Smooth muscle cell (in vitro differentiated cells): ENCODE results near the gene STRA6. TPM values are rescaled to one million over a fixed set of nuclear protein-coding genes. Genes with fewer than 3 reads are reported as not detected.
A peak's percentile ranks its signal among the peaks of the same experiment; 100 is the strongest.

Experiments used
- DNase-seq: peaks from one replicate; lab custom pipeline; 2025; ENCODE audit not compliant: unreplicated experiment; lab: John Stamatoyannopoulos, UW
- H2AFZ ChIP-seq: fragments of 200-600 bp; sonication (generic); 2 replicates; pipeline ENCODE4 v1.6.0; 2016; ENCODE audit warnings: antibody characterized with exemption, low read depth, mild to moderate bottlenecking
- H3F3A ChIP-seq: fragments of 200-600 bp; sonication (generic); 2 replicates; pipeline ENCODE4 v1.6.0; 2017; ENCODE audit warnings: antibody characterized with exemption, low read depth
- H3K27ac ChIP-seq: fragments of 200-600 bp; sonication (generic); 2 replicates; pipeline ENCODE4 v1.5.1; 2016; ENCODE audit warnings: low read depth, mild to moderate bottlenecking
- H3K27me3 ChIP-seq: fragments of 200-600 bp; sonication (generic); 2 replicates; pipeline ENCODE4 v1.6.1; 2016; ENCODE audit warnings: low read depth, mild to moderate bottlenecking
- H3K36me3 ChIP-seq: fragments of 200-600 bp; sonication (generic); 2 replicates; pipeline ENCODE4 v1.5.1; 2016; ENCODE audit warnings: low read depth
- H3K4me1 ChIP-seq: fragments of 200-600 bp; sonication (generic); 2 replicates; pipeline ENCODE4 v1.5.1; 2016; ENCODE audit warnings: low read depth
- H3K4me2 ChIP-seq: fragments of 200-600 bp; sonication (generic); 2 replicates; pipeline ENCODE4 v1.6.0; 2016; ENCODE audit warnings: mild to moderate bottlenecking
- H3K4me3 ChIP-seq: fragments of 200-600 bp; sonication (generic); 2 replicates; pipeline ENCODE4 v1.5.1; 2016; ENCODE audit warnings: mild to moderate bottlenecking
- H3K79me2 ChIP-seq: fragments of 200-600 bp; sonication (generic); 2 replicates; pipeline ENCODE4 v1.6.0; 2016; ENCODE audit warnings: low read depth, mild to moderate bottlenecking
- H3K9ac ChIP-seq: fragments of 200-600 bp; sonication (generic); 2 replicates; pipeline ENCODE4 v1.6.0; 2016; ENCODE audit warnings: low read depth
- H3K9me3 ChIP-seq: fragments of 200-600 bp; sonication (generic); replicated peaks from 2 replicates; pipeline ENCODE4 v1.5.1; 2016; ENCODE audit warnings: low read depth
- H4K20me1 ChIP-seq: fragments of 200-600 bp; sonication (generic); 2 replicates; pipeline ENCODE4 v1.6.0; 2016; ENCODE audit warnings: low read depth
- CTCF ChIP-seq: fragments of 200-600 bp; sonication (generic); IDR thresholded peaks from 2 replicates; pipeline ENCODE4 v1.5.1; 2017; ENCODE audit warnings: borderline replicate concordance, mild to moderate bottlenecking, antibody characterized with exemption; ENCODE audit not compliant: insufficient read depth, poor library complexity, severe bottlenecking
- WGBS: methylation state at CpG from one replicate; pipeline ENCODE4 v1.1.7; 2016; ENCODE audit warnings: low lambda C conversion rate; 5-methylcytosine and 5-hydroxymethylcytosine counted together
- polyA plus RNA-seq: library from polyadenylated mRNA; unstranded; fragments of >200 nt; fragmentation: Nextera tagmentation; extraction: Ambion mirVana; gene quantifications from 2 replicates; pipeline ENCODE4 v1.2.1, GENCODE V29; 2016
- small RNA-seq: library from RNA; depleted of rRNA; stranded (forward); fragments of <200 nt; gene quantifications from one replicate; pipeline ENCODE3, GENCODE V24; 2014
- total RNA-seq: library from RNA; depleted of rRNA; stranded (reverse); fragments of >200 nt; gene quantifications from 2 replicates; pipeline ENCODE4 v1.2.3, GENCODE V29; 2014

STRA6 gene
- total and polyA plus RNA-seq, 2 experiments from 2014 or later, result 124 to 253 TPM

- Histone ChIP-seq H3K9me3 (no peaks in the 10 kb centered on the region), H3K27ac (no peak overlapping the region), H3K36me3 (no peaks in the 10 kb centered on the region), H3K4me1 (peaks cover 44% of the 10 kb centered on the region), H3F3A (no peaks in the 10 kb centered on the region), H3K9ac (no peak overlapping the region), H3K4me3 (peak overlapping the region; percentile 61), H4K20me1 (no peaks in the 10 kb centered on the region), H2AFZ (peak overlapping the region; percentile 47), H3K27me3 (peaks cover 66% of the 10 kb centered on the region), H3K4me2 (peak overlapping the region; percentile 95), H3K79me2 (no peaks in the 10 kb centered on the region)
- DNase-seq, result no peak
- WGBS, result 2% methylated on average over 40 of the region's 40 CpGs
- TF ChIP-seq CTCF, result no peak
These were observed 72.9 kb downstream of the STRA6 start for GRCh38 chr15:74129586-74130154.

Small RNAs within 50 kb of the gene (small RNA-seq; reads per million reads assigned to genes)
- not detected for gene RF00017

Other genes starting within 250 kb of the STRA6 start
- gene STOML1, start 210.5 kb downstream of the STRA6 start, total RNA-seq, result 9.3 and 12.4 TPM in 2 replicates
- 23.7 and 27.5 TPM in 2 replicates for gene STOML1, start 210.5 kb downstream of the STRA6 start, polyA plus RNA-seq
- gene PML, start 208.1 kb downstream of the STRA6 start, total RNA-seq, result 21.6 and 34.1 TPM in 2 replicates
- gene PML, start 208.1 kb downstream of the STRA6 start, polyA plus RNA-seq, result 33.7 and 39.4 TPM in 2 replicates
- 0.09 and 0.13 TPM in 2 replicates for gene GOLGA6A, start 120.2 kb downstream of the STRA6 start, total RNA-seq
- 0.14 TPM in 1 of 2 replicates, not detected in the other for gene GOLGA6A, start 120.2 kb downstream of the STRA6 start, polyA plus RNA-seq
- 3.8 and 5.2 TPM in 2 replicates for gene ISLR2, start 72.2 kb downstream of the STRA6 start, total RNA-seq
- gene ISLR2, start 72.2 kb downstream of the STRA6 start, polyA plus RNA-seq, result 2.0 and 3.0 TPM in 2 replicates
- gene ISLR, start 29.1 kb downstream of the STRA6 start, total RNA-seq, result 67.3 and 119 TPM in 2 replicates
- 93.3 and 130 TPM in 2 replicates for gene ISLR, start 29.1 kb downstream of the STRA6 start, polyA plus RNA-seq
- gene CCDC33, start 33.5 kb upstream of the STRA6 start, total RNA-seq, result 2.1 and 3.8 TPM in 2 replicates
- gene CCDC33, start 33.5 kb upstream of the STRA6 start, polyA plus RNA-seq, result 5.8 and 10.0 TPM in 2 replicates
- 2.2 and 6.6 TPM in 2 replicates for gene CYP11A1, start 164.9 kb upstream of the STRA6 start, total RNA-seq
- gene CYP11A1, start 164.9 kb upstream of the STRA6 start, polyA plus RNA-seq, result 3.5 and 5.1 TPM in 2 replicates
- gene SEMA7A, start 231.2 kb upstream of the STRA6 start, total RNA-seq, result 33.7 and 44.5 TPM in 2 replicates
- gene SEMA7A, start 231.2 kb upstream of the STRA6 start, polyA plus RNA-seq, result 9.3 and 14.9 TPM in 2 replicates